IPS DF 6.9 (cell line): ENCODE measurements around the gene DOP1A.

Experiments
- DNase-seq: peaks from one replicate; pipeline ENCODE4 v3.0.0-alpha.2; 2013; ENCODE audit warnings: low read depth, low spot score
- H3K27ac ChIP-seq: one replicate; pipeline ENCODE4 v1.5.1; 2013; ENCODE audit warnings: low read length, control low read depth
- H3K27me3 ChIP-seq: 2 replicates; pipeline ENCODE4 v1.6.1; 2013; ENCODE audit warnings: mild to moderate bottlenecking, low read length; ENCODE audit not compliant: control insufficient read depth, insufficient read depth
- H3K36me3 ChIP-seq: 2 replicates; pipeline ENCODE4 v1.6.1; 2013; ENCODE audit warnings: low read length; ENCODE audit not compliant: control insufficient read depth, insufficient read depth
- H3K4me1 ChIP-seq: 2 replicates; pipeline ENCODE4 v1.6.1; 2013; ENCODE audit warnings: low read length; ENCODE audit not compliant: control insufficient read depth, insufficient read depth
- H3K4me3 ChIP-seq: 2 replicates; pipeline ENCODE4 v1.5.1; 2013; ENCODE audit warnings: mild to moderate bottlenecking, low read length
- H3K9me3 ChIP-seq: 2 replicates; pipeline ENCODE4 v1.6.1; 2013; ENCODE audit warnings: low read length, inconsistent platforms; ENCODE audit not compliant: control insufficient read depth, insufficient read depth
- WGBS: extraction: QIAGEN DNeasy Blood & Tissue Kit; methylation state at CpG from one replicate; pipeline ENCODE4 v1.1.7; 2013; ENCODE audit warnings: mixed read lengths, missing lambda C conversion rate; ENCODE audit not compliant: insufficient read length, insufficient coverage; 5-methylcytosine and 5-hydroxymethylcytosine counted together

Gene DOP1A

GRCh38 chr6:83055366-83055964, 12.0 kb upstream of the DOP1A start:
- peak; percentile 27 for DNase-seq
- no peaks in the 10 kb centered on the region; the same call in 1 of the 2 replicates for H3K36me3 ChIP-seq

GRCh38 chr6:83057705-83058321, 9.7 kb upstream of the DOP1A start:
- no peak for DNase-seq
- no peak overlapping the region for H3K4me3 ChIP-seq
- no peak overlapping the region for H3K27ac ChIP-seq
- no peaks in the 10 kb centered on the region for H3K9me3 ChIP-seq
- H3K27me3 ChIP-seq: no peaks in the 10 kb centered on the region
- no CpG with 5 or more reads among the region's 4 CpGs for WGBS
- H3K4me1 ChIP-seq: no peaks in the 10 kb centered on the region
- H3K36me3 ChIP-seq: no peaks in the 10 kb centered on the region; the same call in 1 of the 2 replicates

More at GRCh38 chr6:83055366-83055964, 12.0 kb upstream of the DOP1A start:
- no CpG with 5 or more reads among the region's 6 CpGs for WGBS
- Histone ChIP-seq H3K27me3 (no peaks in the 10 kb centered on the region), H3K4me1 (no peaks in the 10 kb centered on the region), H3K9me3 (no peaks in the 10 kb centered on the region), H3K4me3 (no peak overlapping the region), H3K27ac (no peak overlapping the region)

GRCh38 chr6:83061190-83061589, 6.3 kb upstream of the DOP1A start:
- Histone ChIP-seq H3K27me3 (no peaks in the 10 kb centered on the region), H3K4me1 (no peaks in the 10 kb centered on the region), H3K9me3 (no peaks in the 10 kb centered on the region), H3K4me3 (no peak overlapping the region), H3K36me3 (no peaks in the 10 kb centered on the region; the same call in 1 of the 2 replicates), H3K27ac (no peak overlapping the region)
- DNase-seq: no peak

GRCh38 chr6:83062225-83062624, 5.2 kb upstream of the DOP1A start:
- Histone ChIP-seq H3K4me3 (no peak overlapping the region), H3K36me3 (no peaks in the 10 kb centered on the region), H3K27ac (no peak overlapping the region), H3K27me3 (no peaks in the 10 kb centered on the region), H3K9me3 (no peaks in the 10 kb centered on the region), H3K4me1 (no peaks in the 10 kb centered on the region)
- no peak for DNase-seq
- WGBS: no CpG with 5 or more reads among the region's 1 CpG

- H3K27me3 ChIP-seq: no peaks in the 10 kb centered on the region
- H3K4me3 ChIP-seq: peak within 1 kb of the TSS; percentile 75; the same call in 1 of the 2 replicates
- H3K4me1 ChIP-seq: no peaks in the 10 kb centered on the region
- no peaks in the 10 kb centered on the region for H3K9me3 ChIP-seq
- no CpG with 5 or more reads among the region's 48 CpGs for WGBS
- peak; percentile 61 for DNase-seq
- H3K27ac ChIP-seq: no peak within 1 kb of the TSS
- no peaks in the 10 kb centered on the region for H3K36me3 ChIP-seq
Measured at GRCh38 chr6:83065511-83066192, 1.8 kb upstream of the DOP1A start, which contains the start of gene UBE3D. UBE3D (minus strand) TSS chr6:83065841; CDS start chr6:83065718, 123 bp downstream.

GRCh38 chr6:83068616-83069015, 1.1 kb downstream of the DOP1A start:
- no peak for DNase-seq
- Histone ChIP-seq H3K27me3 (no peaks in the 10 kb centered on the region), H3K4me1 (no peaks in the 10 kb centered on the region), H3K27ac (no peak overlapping the region), H3K36me3 (no peaks in the 10 kb centered on the region), H3K4me3 (no peak overlapping the region; the same call in 1 of the 2 replicates), H3K9me3 (no peaks in the 10 kb centered on the region)
- no CpG with 5 or more reads among the region's 6 CpGs for WGBS

- Histone ChIP-seq H3K4me3 (no peak overlapping the region), H3K36me3 (no peaks in the 10 kb centered on the region), H3K4me1 (no peaks in the 10 kb centered on the region), H3K9me3 (no peaks in the 10 kb centered on the region), H3K27ac (no peak overlapping the region), H3K27me3 (no peaks in the 10 kb centered on the region)
- DNase-seq: no peak
Measured at GRCh38 chr6:83069633-83070032, 2.2 kb downstream of the DOP1A start.

- H3K36me3 ChIP-seq: no peaks in the 10 kb centered on the region
- H3K27me3 ChIP-seq: no peaks in the 10 kb centered on the region
- no CpG with 5 or more reads among the region's 4 CpGs for WGBS
- H3K4me3 ChIP-seq: no peak overlapping the region
- H3K4me1 ChIP-seq: no peaks in the 10 kb centered on the region
- H3K9me3 ChIP-seq: no peaks in the 10 kb centered on the region
- no peak for DNase-seq
- no peak overlapping the region for H3K27ac ChIP-seq
Measured at GRCh38 chr6:83071023-83071422, 3.6 kb downstream of the DOP1A start.

- no peak for DNase-seq
- Histone ChIP-seq H3K9me3 (no peaks in the 10 kb centered on the region), H3K4me3 (no peak overlapping the region), H3K27ac (no peak overlapping the region), H3K27me3 (no peaks in the 10 kb centered on the region), H3K36me3 (no peaks in the 10 kb centered on the region), H3K4me1 (no peaks in the 10 kb centered on the region)
- no CpG with 5 or more reads among the region's 1 CpG for WGBS
Measured at GRCh38 chr6:83071707-83072106, 4.2 kb downstream of the DOP1A start.

GRCh38 chr6:83072726-83073125, 5.3 kb downstream of the DOP1A start:
- WGBS: no CpG with 5 or more reads among the region's 2 CpGs
- no peaks in the 10 kb centered on the region for H3K36me3 ChIP-seq
- H3K9me3 ChIP-seq: no peaks in the 10 kb centered on the region
- H3K4me1 ChIP-seq: no peaks in the 10 kb centered on the region
- H3K4me3 ChIP-seq: no peak overlapping the region
- no peak overlapping the region for H3K27ac ChIP-seq
- H3K27me3 ChIP-seq: no peaks in the 10 kb centered on the region
- DNase-seq: no peak
